ENCODE data around the gene EPC1. TPM values are rescaled to one million over a fixed set of nuclear protein-coding genes. Genes with fewer than 3 reads are reported as not detected.

EPC1 gene
- total RNA-seq = 15.9 and 16.4 TPM in 2 replicates

DNA sequence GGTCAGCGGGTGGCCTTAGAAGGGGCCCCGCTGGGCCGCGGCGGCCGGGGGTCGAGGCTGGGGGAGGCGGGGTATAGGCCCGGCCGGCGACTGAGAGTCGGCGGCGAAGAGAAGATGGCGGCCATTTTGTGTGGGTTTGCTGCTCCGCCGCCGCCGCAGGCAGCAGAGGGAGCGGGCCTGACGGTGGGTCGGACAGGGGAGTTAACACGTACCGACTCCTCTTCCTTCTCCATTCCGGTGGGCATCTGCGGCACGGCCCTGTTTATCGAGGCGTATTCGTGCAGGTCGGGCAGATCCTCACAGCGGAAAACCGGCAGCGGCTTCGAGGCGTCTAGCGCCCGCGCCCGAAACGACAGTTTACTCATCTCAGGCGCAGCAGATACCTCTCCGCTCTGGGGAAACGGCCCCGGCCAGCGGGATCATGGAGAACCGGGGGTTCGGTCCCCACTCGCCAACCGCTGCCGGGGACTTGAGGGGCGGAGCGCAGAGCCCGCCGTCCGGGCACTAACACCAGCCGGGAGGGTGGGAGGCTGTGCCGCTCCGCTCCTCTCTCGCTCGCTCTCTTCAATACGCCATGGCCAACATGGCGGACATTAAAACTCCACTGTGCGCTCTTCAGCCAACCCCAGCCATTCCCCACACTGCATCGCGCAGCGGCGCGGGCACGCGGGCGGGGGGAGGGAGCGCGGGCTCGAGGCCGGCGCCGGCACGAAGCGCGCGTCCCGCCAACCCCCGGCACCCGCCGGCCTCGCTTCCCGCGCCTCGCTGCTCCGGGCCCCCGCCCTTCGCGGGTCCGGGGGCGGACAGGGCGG is at the start of gene EPC1:
TSS of gene EPC1 (minus strand) at position 608 of the 812 bp plus-strand sequence. CDS start at position 365, 243 bp downstream.

Other genes starting within 250 kb of the EPC1 start
- gene CCDC7, start 99.0 kb upstream of the EPC1 start, total RNA-seq = 4.6 and 7.4 TPM in 2 replicates

Data from cardiac ventricle fibroblast (primary cell).